HepG2 (cell line): ENCODE results near the gene ATP6V0D1. TPM values are rescaled to one million over a fixed set of nuclear protein-coding genes. Genes with fewer than 3 reads are reported as not detected.

Experiments used
- AKAP8 ChIP-seq: sonication (generic); formaldehyde crosslinking; IDR thresholded peaks from 2 replicates; pipeline ENCODE4 v1.5.1; 2020; ENCODE audit warnings: mild to moderate bottlenecking, missing genetic modification reagents
- FOXO1 ChIP-seq: sonication (generic); formaldehyde crosslinking; IDR thresholded peaks from 2 replicates; pipeline ENCODE4 v1.4.0; 2020; ENCODE audit warnings: missing genetic modification reagents
- HBP1 ChIP-seq: IDR thresholded peaks from 2 replicates; pipeline ENCODE4 v1.6.1; 2016; ENCODE audit warnings: low read depth, control low read depth
- HIC2 ChIP-seq: sonication (generic); formaldehyde crosslinking; IDR thresholded peaks from 2 replicates; pipeline ENCODE4 v1.9.0; 2022; ENCODE audit warnings: low read depth, missing genetic modification reagents
- HMG20A ChIP-seq: IDR thresholded peaks from 2 replicates; pipeline ENCODE4 v1.6.1; 2016; ENCODE audit warnings: borderline replicate concordance
- HNF4G ChIP-seq, 2 experiments: sonication (generic) in 1 of 2; formaldehyde crosslinking in 1 of 2; IDR thresholded peaks; 2 replicates each; pipeline versions ENCODE4 v1.4.0 to v1.6.1; 2011 to 2020; ENCODE audit warnings: borderline replicate concordance in 2 of 2, low read depth in 2 of 2, mild to moderate bottlenecking in 2 of 2, low read length in 1 of 2, missing genetic modification reagents in 1 of 2, moderate library complexity in 1 of 2
- KAT7 ChIP-seq: IDR thresholded peaks from 2 replicates; pipeline ENCODE4 v1.6.1; 2018; ENCODE audit warnings: borderline replicate concordance, missing compliant biosample characterization
- MAX ChIP-seq: IDR thresholded peaks from 2 replicates; pipeline ENCODE4 v1.6.1; 2012; ENCODE audit warnings: inconsistent platforms
- MLX ChIP-seq: IDR thresholded peaks from 2 replicates; pipeline ENCODE4 v1.6.1; 2016
- NR1H2 ChIP-seq: sonication (generic); formaldehyde crosslinking; IDR thresholded peaks from 2 replicates; pipeline ENCODE4 v1.8.1; 2022; ENCODE audit warnings: low read depth, missing genetic modification reagents, borderline replicate concordance
- NRL ChIP-seq: sonication (generic); formaldehyde crosslinking; IDR thresholded peaks from 2 replicates; pipeline ENCODE4 v1.5.0; 2020; ENCODE audit warnings: missing genetic modification reagents, mild to moderate bottlenecking, moderate library complexity, borderline replicate concordance
- PRMT3 ChIP-seq: sonication (generic); formaldehyde crosslinking; IDR thresholded peaks from 2 replicates; pipeline ENCODE4 v1.8.1; 2022; ENCODE audit warnings: low read depth, mild to moderate bottlenecking, moderate library complexity, missing genetic modification reagents, borderline replicate concordance
- PTBP1 ChIP-seq: fragments of 200-400 bp; formaldehyde crosslinking; IDR thresholded peaks from 2 replicates; pipeline ENCODE4 v1.6.1; 2018; ENCODE audit warnings: low read length, low read depth; ENCODE audit not compliant: poor library complexity, severe bottlenecking
- SMAD9 ChIP-seq: sonication (generic); formaldehyde crosslinking; IDR thresholded peaks from 2 replicates; pipeline ENCODE4 v1.5.1; 2020; ENCODE audit warnings: mild to moderate bottlenecking, missing genetic modification reagents
- TFAP4 ChIP-seq: sonication (generic); IDR thresholded peaks from 2 replicates; pipeline ENCODE4 v1.6.1; 2016; ENCODE audit warnings: low read depth, borderline replicate concordance
- THYN1 ChIP-seq: sonication (generic); formaldehyde crosslinking; IDR thresholded peaks from 2 replicates; pipeline ENCODE4 v1.8.1; 2023; ENCODE audit warnings: low read depth, mild to moderate bottlenecking, moderate library complexity, missing genetic modification reagents, borderline replicate concordance
- TOPORS ChIP-seq: sonication (generic); formaldehyde crosslinking; IDR thresholded peaks from 2 replicates; pipeline ENCODE4 v1.8.0; 2023; ENCODE audit warnings: mild to moderate bottlenecking, missing genetic modification reagents
- ZKSCAN8 ChIP-seq: IDR thresholded peaks from 2 replicates; pipeline ENCODE4 v1.6.1; 2016; ENCODE audit warnings: borderline replicate concordance, missing genetic modification reagents, missing compliant biosample characterization
- ZNF143 ChIP-seq: sonication (generic); formaldehyde crosslinking; IDR thresholded peaks from 2 replicates; pipeline ENCODE4 v1.4.0; 2020; ENCODE audit warnings: missing genetic modification reagents
- ZNF3 ChIP-seq: IDR thresholded peaks from 2 replicates; pipeline ENCODE4 v1.7.0; 2017; ENCODE audit warnings: inconsistent platforms
- ZNF574 ChIP-seq: sonication (generic); formaldehyde crosslinking; IDR thresholded peaks from 2 replicates; pipeline ENCODE4 v1.4.0; 2020; ENCODE audit warnings: missing genetic modification reagents
- ZSCAN21 ChIP-seq: sonication (generic); formaldehyde crosslinking; IDR thresholded peaks from 2 replicates; pipeline ENCODE4 v1.8.0; 2022; ENCODE audit warnings: mild to moderate bottlenecking, missing genetic modification reagents, moderate library complexity, borderline replicate concordance
- polyA plus RNA-seq, 8 experiments: library from polyadenylated mRNA; depleted of rRNA in 3 of 8; stranded (reverse) in 7 of 8; unstranded in 1 of 8; fragments of >200 nt; fragmentation: Illumina TruSeq in 4 of 8; extraction: Trizol in 4 of 8; gene quantifications; 2 replicates each; pipeline versions ENCODE4 v1.2.1 to v1.2.3, GENCODE V29; 2011 to 2016; ENCODE audit warnings: low read depth in 4 of 8, missing spikeins in 1 of 8, mixed read lengths in 1 of 8; ENCODE audit not compliant: insufficient read depth in 1 of 8
- total RNA-seq, 5 experiments: library from RNA; depleted of rRNA; stranded (reverse); fragments of >200 nt; fragmentation: Illumina TruSeq; extraction: Trizol; gene quantifications; 2 replicates each; pipeline ENCODE4 v1.2.3, GENCODE V29; 2016; ENCODE audit warnings: low read depth in 1 of 5

ATP6V0D1 gene
- total and polyA plus RNA-seq, 2 of the 13 experiments (the other 11 are each of a cell fraction or from before 2014, with no cell fraction given), result 51.1 to 61.3 TPM

- peak; percentile 49 for TF ChIP-seq HIC2 (CRISPR knock-in tag)
- peak; percentile 74; the same call in 1 of the 2 replicates for TF ChIP-seq AKAP8 (CRISPR knock-in tag)
- TF ChIP-seq ZSCAN21, result 0 out of 2 replicates have a peak, but pooled peaks have one; percentile 7
- peak; percentile 44; the same call in 1 of the 2 replicates for TF ChIP-seq NRL
- no peak for TF ChIP-seq THYN1 (CRISPR knock-in tag)
- TF ChIP-seq TOPORS (CRISPR knock-in tag), result no peak
- no peak for TF ChIP-seq ZNF574
- TF ChIP-seq FOXO1 (CRISPR knock-in tag), result no peak
- peak; percentile 38; the same call in 1 of the 2 replicates for TF ChIP-seq MAX
- no peak for TF ChIP-seq NR1H2
- no peak for TF ChIP-seq SMAD9 (CRISPR knock-in tag)
- peak; percentile 71; the same call in 1 of the 2 replicates for TF ChIP-seq KAT7 (CRISPR knock-in tag)
- 0 out of 2 replicates have a peak, but pooled peaks have one; percentile 14 for TF ChIP-seq MLX (CRISPR knock-in tag)
- TF ChIP-seq PRMT3 (CRISPR knock-in tag), result no peak
- no peak for TF ChIP-seq HMG20A
- TF ChIP-seq TFAP4, result no peak
- TF ChIP-seq ZNF143 (CRISPR knock-in tag), result no peak
- peak; percentile 81; the same call in 1 of the 2 replicates for TF ChIP-seq HBP1
- no peak for TF ChIP-seq HNF4G (IDR thresholded peaks at IDR 0.05; ENCODE audit: borderline replicate concordance, low read depth, low read length)
- TF ChIP-seq HNF4G (CRISPR knock-in tag; IDR thresholded peaks at IDR 0.05; ENCODE audit: borderline replicate concordance, low read depth), result 0 out of 2 replicates have a peak, but pooled peaks have one; percentile 14
- peak; percentile 68 for TF ChIP-seq ZKSCAN8
- TF ChIP-seq ZNF3 (CRISPR knock-in tag), result no peak
- no peak for TF ChIP-seq PTBP1
Observed at GRCh38 chr16:67428146-67428731, 52.7 kb downstream of the ATP6V0D1 start (continued).
